GM21390 (cell line): ENCODE data around the gene PREB.

ENCODE experiments used
- ATAC-seq: cut with Tn5 transposase; IDR thresholded peaks from one replicate; pipeline ENCODE4 v1.9.1; 2021; ENCODE audit not compliant: unreplicated experiment

The PREB gene

GRCh38 chr2:27096748-27097297, 37.6 kb downstream of the PREB start:
- no peak for ATAC-seq

GRCh38 chr2:27095745-27096651, 38.4 kb downstream of the PREB start:
- peak; percentile 76 for ATAC-seq

GRCh38 chr2:27095427-27095744, 39.0 kb downstream of the PREB start:
- ATAC-seq = no peak

GRCh38 chr2:27094353-27094984, 40.0 kb downstream of the PREB start:
- ATAC-seq = no peak

- ATAC-seq = no peak
Observed at GRCh38 chr2:27093430-27094352, 40.7 kb downstream of the PREB start.

- ATAC-seq = no peak
Observed at GRCh38 chr2:27092696-27093429, 41.6 kb downstream of the PREB start.

- no peak for ATAC-seq
Observed at GRCh38 chr2:27091746-27092695, 42.4 kb downstream of the PREB start.

GRCh38 chr2:27089111-27089954, 45.1 kb downstream of the PREB start:
- ATAC-seq = no peak

- ATAC-seq = no peak
Observed at GRCh38 chr2:27088634-27089033, 45.8 kb downstream of the PREB start.

- ATAC-seq = no peak
Observed at GRCh38 chr2:27087823-27088410, 46.5 kb downstream of the PREB start.

- peak; percentile 9 for ATAC-seq
Observed at GRCh38 chr2:27086724-27087593, 47.5 kb downstream of the PREB start, which contains the start of gene KHK. TSS of gene KHK (plus strand) at chr2:27086772. CDS start at chr2:27087260, 488 bp downstream.

GRCh38 chr2:27086090-27086723, 48.2 kb downstream of the PREB start:
- peak; percentile 72 for ATAC-seq

- peak; percentile 3 for ATAC-seq
Observed at GRCh38 chr2:27085673-27086089, 48.8 kb downstream of the PREB start.

GRCh38 chr2:27085062-27085672, 49.3 kb downstream of the PREB start:
- ATAC-seq = no peak

GRCh38 chr2:27084297-27085061, 50.0 kb downstream of the PREB start:
- no peak for ATAC-seq
